Right lobe of liver (tissue), 6 donors: Measurements from ENCODE around the gene NUBP2. TPM values are rescaled to one million over a fixed set of nuclear protein-coding genes. Genes with fewer than 3 reads are reported as not detected.

Experiments
- ATAC-seq, 4 donors: fragments of 200-7000 bp; cut with Tn5 transposase; one replicate each; pipeline ENCODE4 v1.9.1; 2020; ENCODE audit warnings: mild to moderate bottlenecking in 4 of 4, moderate library complexity in 4 of 4
- DNase-seq, 3 donors: peaks; one replicate each; pipeline ENCODE4 v3.0.0-alpha.2; 2020
- H3K27ac ChIP-seq, 3 donors: fragments of 200-600 bp; one replicate each; pipeline ENCODE4 v1.8.0; 2022
- H3K27me3 ChIP-seq, 2 donors: fragments of 200-600 bp; one replicate each; pipeline ENCODE4 v1.8.0; 2022
- H3K36me3 ChIP-seq, 4 donors: fragments of 200-600 bp; sonication (generic) in 1 of 4; one replicate each; pipeline versions ENCODE4 v1.5.1 to v1.8.0; 2017 to 2022; ENCODE audit warnings: control low read depth in 1 of 4
- H3K4me1 ChIP-seq, 4 donors: fragments of 200-600 bp; sonication (generic) in 1 of 4; one replicate each; pipeline versions ENCODE4 v1.5.1 to v1.8.0; 2017 to 2022; ENCODE audit warnings: control low read depth in 1 of 4
- H3K4me3 ChIP-seq, 3 donors: fragments of 200-600 bp; one replicate each; pipeline ENCODE4 v1.8.0; 2022
- H3K9me3 ChIP-seq, 4 donors: fragments of 200-600 bp; sonication (generic) in 1 of 4; one replicate each; pipeline versions ENCODE4 v1.5.1 to v1.8.0; 2017 to 2022; ENCODE audit warnings: control low read depth in 1 of 4
- CTCF ChIP-seq, 4 donors: fragments of 200-600 bp in 3 of 4; fragments of 450-650 bp in 1 of 4; IDR thresholded peaks; one replicate each; pipeline versions ENCODE4 v1.5.1 to v1.8.0; 2016 to 2022; ENCODE audit warnings: antibody characterized with exemption in 4 of 4, mild to moderate bottlenecking in 2 of 4
- POLR2A ChIP-seq: fragments of 450-650 bp; IDR thresholded peaks from one replicate; pipeline ENCODE4 v1.6.1; 2017; ENCODE audit warnings: antibody characterized with exemption, mild to moderate bottlenecking
- WGBS: methylation state at CpG from one replicate; pipeline ENCODE4 v1.1.6; 2018; ENCODE audit warnings: low coverage, low lambda C conversion rate; ENCODE audit not compliant: insufficient coverage; ENCODE audit errors: missing lambda C conversion rate; 5-methylcytosine and 5-hydroxymethylcytosine counted together
- intact Hi-C, 2 donors: fragments of 100-400 bp; cut with DNase I; formaldehyde crosslinking; loops; one replicate each; pipeline versions ENCODE4 v1.11.2 to v1.14.1; 2022
- total RNA-seq, 6 experiments: library from RNA; depleted of rRNA in 2 of 6; stranded (reverse); fragments of >200 nt in 2 of 6; fragmentation: NEBNext Ultra II Directional in 3 of 6; extraction: Animal tissue kit (Norgen Biotek cat#: 25700) in 3 of 6; gene quantifications; one replicate each; pipeline versions ENCODE4 v1.1.0 to v1.2.4, GENCODE V29; 2016 to 2023
- donor health status: DM: no; HTN: yes; CAD: no.
- donor health status: DM: no; HTN: no; CAD: no.
- donor health status: DM: no; HTN: no; CAD: no.
- donor health status: DM: no; HTN: yes; CAD: no.
- donor health status: DM: no; HTN: yes; CAD: no.

The NUBP2 gene
- total RNA-seq, 6 experiments from 2014 or later, result 21.1 to 90.3 (median 32.6) TPM

- intact Hi-C loops, result no loop called here
- 92% methylated on average over 17 of the region's 37 CpGs for WGBS
- Histone ChIP-seq H3K27me3 (no peaks in the 10 kb centered on the region), H3K36me3 (peaks cover 0 to 19% (median 4%) of the 10 kb centered on the region in 4 donors), H3K27ac (no peak overlapping the region), H3K4me1 (no peaks in the 10 kb centered on the region), H3K4me3 (no peak overlapping the region), H3K9me3 (no peaks in the 10 kb centered on the region)
- no peak for TF ChIP-seq POLR2A
- no peak for TF ChIP-seq CTCF (IDR thresholded peaks at IDR 0.05)
- ATAC-seq, result no peak
- DNase-seq, result no peak
Measured at GRCh38 chr16:1757714-1758461, 24.9 kb upstream of the NUBP2 start.

GRCh38 chr16:1758923-1759322, 23.8 kb upstream of the NUBP2 start:
- H3K9me3 ChIP-seq, result no peaks in the 10 kb centered on the region
- intact Hi-C loops, result no loop called here
- peaks cover 0 to 24% (median 4%) of the 10 kb centered on the region in 4 donors for H3K36me3 ChIP-seq
- TF ChIP-seq POLR2A, result no peak
- TF ChIP-seq CTCF (IDR thresholded peaks at IDR 0.05), result no peak
- 60% methylated on average over 1 of the region's 18 CpGs for WGBS
- no peaks in the 10 kb centered on the region for H3K4me1 ChIP-seq
- H3K27ac ChIP-seq, result no peak overlapping the region
- H3K4me3 ChIP-seq, result no peak overlapping the region
- ATAC-seq, result no peak
- no peak for DNase-seq
- no peaks in the 10 kb centered on the region for H3K27me3 ChIP-seq

- Histone ChIP-seq H3K4me3 (no peak overlapping the region), H3K4me1 (no peaks in the 10 kb centered on the region), H3K9me3 (no peaks in the 10 kb centered on the region), H3K36me3 (peaks cover 0 to 27% (median 4%) of the 10 kb centered on the region in 4 donors), H3K27ac (no peak overlapping the region), H3K27me3 (no peaks in the 10 kb centered on the region)
- intact Hi-C loops, result no loop called here
- no peak for TF ChIP-seq CTCF (IDR thresholded peaks at IDR 0.05)
- TF ChIP-seq POLR2A, result no peak
- peak in 2 of 3 donors; percentile 39 to 52 for DNase-seq
- ATAC-seq, result no peak
- WGBS, result no CpG with 5 or more reads among the region's 21 CpGs
Measured at GRCh38 chr16:1759511-1759910, 23.2 kb upstream of the NUBP2 start.

GRCh38 chr16:1760911-1761310, 21.8 kb upstream of the NUBP2 start:
- H3K4me1 ChIP-seq, result no peaks in the 10 kb centered on the region
- DNase-seq (no peak), ATAC-seq (no peak)
- H3K36me3 ChIP-seq, result peaks cover 0 to 35% (median 6%) of the 10 kb centered on the region in 4 donors
- no peaks in the 10 kb centered on the region for H3K9me3 ChIP-seq
- intact Hi-C loops, result no loop called here
- no peak overlapping the region for H3K27ac ChIP-seq
- no peak overlapping the region for H3K4me3 ChIP-seq
- TF ChIP-seq POLR2A, result no peak
- no peak for TF ChIP-seq CTCF (IDR thresholded peaks at IDR 0.05)
- no peaks in the 10 kb centered on the region for H3K27me3 ChIP-seq
- WGBS, result 87% methylated on average over 9 of the region's 15 CpGs
